RCC 7860 (cell line): Measurements from ENCODE around the gene KCNJ6.

Experiments used
- DNase-seq: peaks from one replicate; pipeline ENCODE4 v3.0.0-alpha.2; 2015; ENCODE audit warnings: low spot score
- FAIRE-seq: peaks from 2 replicates; lab custom pipeline; 2012; peaks lifted over from hg19 to GRCh38; lab: Jason Lieb, UNC

Gene KCNJ6

GRCh38 chr21:37561941-37562919 is 354.0 kb downstream of the KCNJ6 start:
- DNase-seq (no peak), FAIRE-seq (no peak)

DNA sequence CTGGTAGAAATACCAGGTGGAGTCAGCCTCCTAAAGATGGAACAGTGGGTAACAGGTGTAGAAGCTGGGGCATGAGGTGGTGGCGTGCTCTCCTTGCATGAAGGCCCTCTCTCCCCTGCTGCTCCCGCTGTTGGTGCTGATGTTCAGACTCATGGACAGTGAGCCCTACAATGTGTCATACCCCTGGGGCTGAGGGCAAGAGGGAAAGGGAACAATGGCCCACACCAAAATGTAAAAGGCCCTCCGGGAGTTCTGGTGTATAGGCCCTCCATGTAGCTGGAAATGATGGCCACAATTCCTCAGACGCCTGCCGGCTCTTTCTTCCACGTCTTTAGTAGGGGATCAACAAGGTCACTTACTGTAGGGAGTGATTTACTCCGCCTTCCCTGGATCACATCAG is 354.8 kb downstream of the KCNJ6 start:
- DNase-seq = no peak
- no peak for FAIRE-seq

- no peak for DNase-seq
- FAIRE-seq = no peak
Observed at GRCh38 chr21:37560385-37560784, 355.9 kb downstream of the KCNJ6 start.

DNA sequence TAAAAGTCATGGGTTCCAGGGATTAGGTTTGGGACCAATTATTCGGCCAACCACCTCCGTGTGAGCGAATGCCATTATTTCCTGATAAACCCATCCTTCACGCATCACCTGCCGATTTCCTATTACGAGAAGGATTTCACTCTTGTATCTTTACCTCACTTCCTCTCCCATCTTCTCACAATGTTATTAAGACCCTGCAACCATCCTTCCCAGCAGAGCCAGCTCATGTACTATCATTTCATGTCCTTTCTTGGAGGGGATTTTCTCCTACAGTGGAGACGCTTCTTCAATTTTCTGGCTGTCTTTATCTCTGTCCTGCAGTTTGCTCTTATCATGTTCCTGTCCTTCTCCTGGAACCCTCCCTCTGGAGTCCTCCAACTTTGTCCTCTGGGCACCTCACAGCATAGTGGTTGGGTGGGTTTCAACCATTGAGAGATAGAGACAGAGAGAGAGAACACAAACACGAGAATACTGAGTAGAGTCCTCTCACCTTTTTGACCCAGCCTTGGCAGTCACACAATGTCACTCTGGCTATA is 357.5 kb downstream of the KCNJ6 start:
- no peak for DNase-seq
- FAIRE-seq = no peak
